BLaER1 treated with 17β-estradiol and CSF1 and Interleukin-3, amounts not matched to agents 10 nM and 100 nM (cell line): Measurements from ENCODE around the gene CSN2.
"Not testable (repeated sequence)": the region's sequence is repeated elsewhere in the genome, so short reads cannot be mapped to it uniquely, and the experiment has no call there.

ENCODE experiments used
- H3K27ac ChIP-seq, 11 experiments: shearing (Covaris generic); formaldehyde crosslinking; 2 replicates each; pipeline ENCODE4 v1.8.1; 2022
- H3K27me3 ChIP-seq, 11 experiments: shearing (Covaris generic); formaldehyde crosslinking; 2 replicates each; pipeline ENCODE4 v1.8.1; 2022
- H3K36me3 ChIP-seq, 11 experiments: shearing (Covaris generic); formaldehyde crosslinking; 2 replicates each; pipeline ENCODE4 v1.8.1; 2022
- H3K4me1 ChIP-seq, 10 experiments: shearing (Covaris generic); formaldehyde crosslinking; 2 replicates each; pipeline ENCODE4 v1.8.1; 2022
- H3K4me2 ChIP-seq, 11 experiments: shearing (Covaris generic); formaldehyde crosslinking; 2 replicates each; pipeline ENCODE4 v1.8.1; 2022
- H3K4me3 ChIP-seq, 10 experiments: shearing (Covaris generic); formaldehyde crosslinking; 2 replicates each; pipeline ENCODE4 v1.8.1; 2022
- H3K9ac ChIP-seq, 11 experiments: shearing (Covaris generic); formaldehyde crosslinking; 2 replicates each; pipeline ENCODE4 v1.8.1; 2022
- H3K9me3 ChIP-seq, 11 experiments: shearing (Covaris generic); formaldehyde crosslinking; replicated peaks in 1 of 11; 2 replicates each; pipeline ENCODE4 v1.8.1; 2022
- H4K20me1 ChIP-seq, 11 experiments: shearing (Covaris generic); formaldehyde crosslinking; 2 replicates each; pipeline ENCODE4 v1.8.1; 2022
- Cebpa-rat ChIP-seq, 11 experiments: shearing (Covaris generic); IDR thresholded peaks; 2 replicates each; pipeline ENCODE4 v1.8.1; 2022

The CSN2 gene

DNA sequence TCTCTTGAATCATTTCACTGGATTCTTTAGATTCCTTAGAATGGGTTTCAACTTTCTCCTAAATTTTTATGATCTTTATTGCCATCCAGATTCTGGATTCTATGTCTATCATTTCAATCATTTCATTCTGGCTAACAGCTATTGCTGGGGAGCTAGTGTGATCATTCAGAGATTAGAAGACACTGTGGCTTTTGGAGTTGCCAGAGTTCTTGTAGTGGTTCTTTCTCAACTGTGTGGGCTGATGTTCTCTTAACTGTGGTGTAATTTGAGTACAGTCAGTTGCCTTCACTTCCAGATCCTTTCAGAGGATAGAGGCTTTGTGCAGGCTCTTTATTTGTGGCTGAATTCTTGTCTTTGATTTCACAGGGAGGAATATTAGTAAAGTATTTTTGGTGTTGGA, 12.1 kb upstream of the CSN2 start:
- Histone ChIP-seq H3K4me1 (no peaks in the 10 kb centered on the region), H3K4me3 (no peak overlapping the region), H3K9me3 (no peaks in the 10 kb centered on the region), H4K20me1 (no peaks in the 10 kb centered on the region), H3K36me3 (no peaks in the 10 kb centered on the region), H3K27ac (no peak overlapping the region), H3K9ac (no peak overlapping the region), H3K4me2 (no peak overlapping the region), H3K27me3 (no peaks in the 10 kb centered on the region)
- TF ChIP-seq Cebpa-rat (IDR thresholded peaks at IDR 0.05) = no peak

DNA sequence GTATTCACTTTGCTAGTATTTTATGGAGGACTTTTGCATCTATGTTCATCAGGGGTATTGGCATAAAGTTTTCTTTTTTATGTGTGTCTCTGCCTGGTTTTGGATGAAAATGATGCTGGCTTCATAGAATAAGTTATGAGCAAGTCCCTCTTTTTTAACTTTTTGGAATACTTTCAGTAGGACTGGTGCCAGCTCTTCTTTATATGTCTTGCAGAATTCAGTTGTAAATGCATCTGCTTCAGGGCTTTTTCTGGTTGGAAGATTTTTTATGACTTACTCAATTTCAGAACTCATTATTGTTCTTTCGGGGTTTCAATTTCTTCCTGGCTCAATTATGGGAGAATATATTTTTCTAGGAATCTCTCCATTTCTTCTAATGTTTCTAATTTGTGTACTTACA, 9.1 kb upstream of the CSN2 start:
- H3K4me1 ChIP-seq = peaks cover 0 to 5% (median 0%) of the 10 kb centered on the region in 10 experiments; a peak in 1 of 20 replicates
- no peak overlapping the region for H3K9ac ChIP-seq

DNA sequence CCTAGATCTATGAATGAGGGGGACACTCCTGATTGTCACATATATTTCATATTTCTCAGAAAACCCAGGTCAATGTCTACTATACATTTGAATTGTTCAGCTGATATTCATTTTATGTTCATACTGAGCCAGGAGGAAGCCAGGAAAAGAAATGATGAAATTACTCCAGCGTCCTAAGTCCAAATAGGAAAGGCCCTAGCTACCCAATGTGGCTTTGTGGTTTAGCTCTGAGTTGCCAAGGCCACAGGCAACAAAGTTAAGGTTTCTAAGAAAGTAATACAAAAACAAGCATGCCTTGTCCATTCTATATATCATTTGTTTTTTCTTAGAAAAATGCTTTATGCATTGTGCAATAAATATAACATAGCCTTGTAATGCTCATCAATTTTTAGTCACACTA, 4.5 kb upstream of the CSN2 start:
- no peaks in the 10 kb centered on the region for H3K36me3 ChIP-seq
- no peak overlapping the region for H3K27ac ChIP-seq
- H3K9ac ChIP-seq = no peak overlapping the region
- no peak overlapping the region for H3K4me2 ChIP-seq
- peaks cover 0 to 5% (median 0%) of the 10 kb centered on the region in 10 experiments; a peak in 1 of 20 replicates for H3K4me1 ChIP-seq
- no peaks in the 10 kb centered on the region for H3K27me3 ChIP-seq
- no peak for TF ChIP-seq Cebpa-rat (IDR thresholded peaks at IDR 0.05)
- H4K20me1 ChIP-seq = no peaks in the 10 kb centered on the region
- H3K4me3 ChIP-seq = no peak overlapping the region
- no peaks in the 10 kb centered on the region for H3K9me3 ChIP-seq

More for the DNA sequence above, 9.1 kb upstream of the CSN2 start:
- TF ChIP-seq Cebpa-rat (IDR thresholded peaks at IDR 0.05) = no peak
- Histone ChIP-seq H3K4me2 (no peak overlapping the region), H3K27me3 (no peaks in the 10 kb centered on the region), H3K27ac (no peak overlapping the region), H4K20me1 (no peaks in the 10 kb centered on the region), H3K9me3 (no peaks in the 10 kb centered on the region), H3K36me3 (no peaks in the 10 kb centered on the region), H3K4me3 (no peak overlapping the region)

DNA sequence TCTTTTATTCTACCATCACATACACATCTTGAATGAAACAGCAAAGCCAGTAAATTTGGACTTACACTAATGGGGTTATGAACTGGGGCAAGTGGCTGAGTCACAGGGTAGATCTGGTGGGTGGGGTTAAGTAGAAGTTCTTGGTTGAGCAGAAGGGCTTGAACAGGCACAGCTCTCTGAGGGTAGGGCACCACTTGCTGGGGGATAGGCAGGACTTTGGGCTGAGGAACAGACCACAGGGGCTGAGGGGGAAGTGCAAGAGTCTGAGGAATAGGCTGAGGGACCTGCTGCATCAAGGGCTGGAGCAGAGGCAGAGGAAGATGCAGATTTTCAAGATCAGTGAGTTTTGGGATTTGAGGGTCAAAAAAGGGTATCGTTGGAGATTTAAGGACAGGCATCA, 8.3 kb downstream of the CSN2 start:
- no peaks in the 10 kb centered on the region for H3K27me3 ChIP-seq
- no peaks in the 10 kb centered on the region for H3K36me3 ChIP-seq
- H3K9ac ChIP-seq = no peak overlapping the region
- no peaks in the 10 kb centered on the region for H4K20me1 ChIP-seq
- no peak for TF ChIP-seq Cebpa-rat (IDR thresholded peaks at IDR 0.05)
- H3K9me3 ChIP-seq = no peaks in the 10 kb centered on the region; a peak in 1 of 22 replicates
- no peaks in the 10 kb centered on the region for H3K4me1 ChIP-seq
- H3K4me2 ChIP-seq = no peak overlapping the region
- no peak overlapping the region for H3K27ac ChIP-seq
- H3K4me3 ChIP-seq = no peak overlapping the region

- no peaks in the 10 kb centered on the region for H3K27me3 ChIP-seq
- H3K9ac ChIP-seq = no peak overlapping the region
- no peaks in the 10 kb centered on the region for H3K9me3 ChIP-seq
- no peaks in the 10 kb centered on the region for H3K36me3 ChIP-seq
- H3K4me1 ChIP-seq = no peaks in the 10 kb centered on the region
- no peak overlapping the region for H3K4me3 ChIP-seq
- TF ChIP-seq Cebpa-rat (IDR thresholded peaks at IDR 0.05) = no peak
- no peak overlapping the region for H3K4me2 ChIP-seq
- H4K20me1 ChIP-seq = no peaks in the 10 kb centered on the region
- no peak overlapping the region for H3K27ac ChIP-seq
Measured at GRCh38 chr4:69951602-69952001, 13.9 kb downstream of the CSN2 start.

DNA sequence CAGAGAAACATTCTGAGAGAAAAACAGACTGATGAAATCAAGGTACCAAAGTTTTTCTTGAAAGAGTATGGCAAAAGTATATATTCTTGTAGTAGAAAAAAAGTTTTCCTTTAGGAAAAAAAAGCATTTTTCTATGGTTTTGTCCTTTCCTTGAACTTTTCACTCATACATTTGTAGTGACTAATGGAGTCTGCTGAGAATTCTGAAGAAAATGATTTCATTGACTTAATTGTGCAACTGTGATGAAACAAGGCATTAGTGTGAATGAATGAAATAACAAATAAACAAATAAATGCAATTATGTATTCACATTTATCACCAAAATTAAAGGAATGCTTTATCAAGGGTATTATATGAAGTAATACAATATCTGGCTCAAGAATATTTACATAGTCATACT, 29.0 kb downstream of the CSN2 start:
- no peaks in the 10 kb centered on the region for H4K20me1 ChIP-seq
- no peaks in the 10 kb centered on the region for H3K9me3 ChIP-seq
- H3K4me2 ChIP-seq = no peak overlapping the region
- no peaks in the 10 kb centered on the region for H3K36me3 ChIP-seq
- no peak overlapping the region for H3K4me3 ChIP-seq
- H3K4me1 ChIP-seq = no peaks in the 10 kb centered on the region
- no peaks in the 10 kb centered on the region for H3K27me3 ChIP-seq
- TF ChIP-seq Cebpa-rat (IDR thresholded peaks at IDR 0.05) = no peak
- H3K27ac ChIP-seq = no peak overlapping the region
- no peak overlapping the region for H3K9ac ChIP-seq

DNA sequence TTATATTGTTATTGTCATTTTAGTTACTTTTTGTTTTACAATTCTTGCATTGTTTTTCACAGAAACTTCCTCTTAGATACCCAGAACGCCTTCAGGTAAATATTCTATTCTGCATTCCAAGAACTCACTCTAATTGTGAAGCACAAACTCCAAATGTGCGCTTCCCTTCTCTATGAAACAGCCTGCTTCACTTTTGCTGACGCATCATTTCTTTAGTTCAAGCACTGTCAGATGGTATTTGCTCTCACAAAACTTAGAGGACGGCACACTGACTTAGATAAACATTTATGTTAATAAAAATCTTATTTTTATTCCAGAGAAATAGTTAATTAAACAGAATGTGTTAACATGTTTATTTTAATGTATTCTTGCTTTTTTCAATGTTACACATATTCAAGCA, 31.4 kb downstream of the CSN2 start:
- Histone ChIP-seq H3K36me3 (no peaks in the 10 kb centered on the region), H3K27me3 (no peaks in the 10 kb centered on the region), H3K4me2 (no peak overlapping the region), H3K9ac (no peak overlapping the region), H3K27ac (no peak overlapping the region), H3K4me1 (no peaks in the 10 kb centered on the region), H3K4me3 (no peak overlapping the region), H3K9me3 (no peaks in the 10 kb centered on the region), H4K20me1 (no peaks in the 10 kb centered on the region)
- no peak for TF ChIP-seq Cebpa-rat (IDR thresholded peaks at IDR 0.05)

GRCh38 chr4:69930768-69931167, 34.8 kb downstream of the CSN2 start, which contains the start of gene CSN1S1:
Gene CSN1S1, plus strand, starts transcription at chr4:69931068. Its CDS starts 1,488 bp downstream, at chr4:69932556.
- H3K4me3 ChIP-seq = no peak within 1 kb of the TSS
- H3K27me3 ChIP-seq = no peaks in the 10 kb centered on the region
- TF ChIP-seq Cebpa-rat (IDR thresholded peaks at IDR 0.05) = no peak
- no peaks in the 10 kb centered on the region for H3K4me1 ChIP-seq
- no peak within 1 kb of the TSS for H3K27ac ChIP-seq
- no peak within 1 kb of the TSS for H3K9ac ChIP-seq
- H3K4me2 ChIP-seq = no peak within 1 kb of the TSS
- H3K36me3 ChIP-seq = no peaks in the 10 kb centered on the region
- no peaks in the 10 kb centered on the region for H4K20me1 ChIP-seq
- no peaks in the 10 kb centered on the region for H3K9me3 ChIP-seq

DNA sequence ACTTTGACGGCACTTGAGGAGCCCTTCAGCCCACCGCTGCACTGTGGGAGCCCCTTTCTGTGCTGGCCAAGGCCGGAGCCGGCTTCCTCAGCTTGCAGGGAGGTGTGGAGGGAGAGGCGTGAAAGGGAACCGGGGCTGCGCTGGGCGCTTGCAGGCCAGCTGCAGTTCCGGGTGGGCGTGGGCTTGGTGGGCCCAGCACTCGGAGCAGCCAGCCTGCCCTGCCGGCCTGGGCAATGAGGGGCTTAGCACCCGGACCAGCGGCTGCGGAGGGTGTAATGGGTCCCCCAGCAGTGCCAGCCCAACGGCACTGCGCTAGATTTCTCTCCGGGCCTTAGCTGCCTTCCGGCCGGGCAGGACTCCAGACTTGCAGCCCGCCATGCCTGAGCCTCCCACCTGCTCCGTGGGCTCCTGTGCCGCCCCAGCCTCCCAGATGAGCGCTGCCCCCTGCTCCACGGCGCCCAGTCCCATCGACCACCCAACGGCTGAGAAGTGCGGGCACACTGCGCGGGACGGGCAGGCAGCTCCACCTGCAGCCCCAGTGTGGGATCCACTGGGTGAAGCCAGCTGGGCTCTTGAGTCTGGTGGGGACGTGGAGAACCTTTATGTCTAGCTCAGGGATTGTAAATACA, 41.6 kb downstream of the CSN2 start:
- not testable (repeated sequence) for H3K9me3 ChIP-seq, H3K4me3 ChIP-seq, H3K27me3 ChIP-seq, H4K20me1 ChIP-seq, H3K36me3 ChIP-seq, H3K4me2 ChIP-seq, H3K27ac ChIP-seq, H3K4me1 ChIP-seq, H3K9ac ChIP-seq

GRCh38 chr4:69920874-69921273, 44.7 kb downstream of the CSN2 start:
- H3K4me2 ChIP-seq = no peak overlapping the region
- no peaks in the 10 kb centered on the region for H4K20me1 ChIP-seq
- no peaks in the 10 kb centered on the region for H3K4me1 ChIP-seq
- TF ChIP-seq Cebpa-rat (IDR thresholded peaks at IDR 0.05) = no peak
- no peak overlapping the region for H3K27ac ChIP-seq
- H3K4me3 ChIP-seq = no peak overlapping the region
- H3K36me3 ChIP-seq = no peaks in the 10 kb centered on the region
- no peak overlapping the region for H3K9ac ChIP-seq
- H3K27me3 ChIP-seq = no peaks in the 10 kb centered on the region
- H3K9me3 ChIP-seq = 0 out of 22 replicates have a peak, but pooled peaks cover 0 to 3% (median 0%) of the 10 kb centered on the region in 11 experiments
